ENCODE data around the gene ZDHHC14.

DNA sequence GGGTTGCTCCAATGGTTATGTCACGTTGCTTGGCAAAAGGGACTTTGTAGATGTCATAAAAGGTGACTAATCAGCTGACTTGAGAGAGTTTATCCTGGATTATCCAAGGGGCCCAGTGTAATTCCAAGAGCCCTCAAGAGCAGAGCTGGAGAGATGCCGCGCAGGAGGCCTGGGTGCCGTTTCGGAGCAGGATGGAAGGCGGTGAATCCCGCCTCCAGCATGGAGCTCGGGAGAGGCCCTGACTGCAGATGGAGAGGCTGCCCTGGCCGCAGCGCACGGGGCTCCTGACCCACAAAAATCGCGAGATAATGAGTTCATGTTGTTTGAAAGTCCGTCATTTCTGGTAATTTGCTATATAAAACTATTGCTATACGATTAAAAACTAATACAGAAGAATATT, 219.8 kb downstream of the ZDHHC14 start:
- TF ChIP-seq, protein P1, sequence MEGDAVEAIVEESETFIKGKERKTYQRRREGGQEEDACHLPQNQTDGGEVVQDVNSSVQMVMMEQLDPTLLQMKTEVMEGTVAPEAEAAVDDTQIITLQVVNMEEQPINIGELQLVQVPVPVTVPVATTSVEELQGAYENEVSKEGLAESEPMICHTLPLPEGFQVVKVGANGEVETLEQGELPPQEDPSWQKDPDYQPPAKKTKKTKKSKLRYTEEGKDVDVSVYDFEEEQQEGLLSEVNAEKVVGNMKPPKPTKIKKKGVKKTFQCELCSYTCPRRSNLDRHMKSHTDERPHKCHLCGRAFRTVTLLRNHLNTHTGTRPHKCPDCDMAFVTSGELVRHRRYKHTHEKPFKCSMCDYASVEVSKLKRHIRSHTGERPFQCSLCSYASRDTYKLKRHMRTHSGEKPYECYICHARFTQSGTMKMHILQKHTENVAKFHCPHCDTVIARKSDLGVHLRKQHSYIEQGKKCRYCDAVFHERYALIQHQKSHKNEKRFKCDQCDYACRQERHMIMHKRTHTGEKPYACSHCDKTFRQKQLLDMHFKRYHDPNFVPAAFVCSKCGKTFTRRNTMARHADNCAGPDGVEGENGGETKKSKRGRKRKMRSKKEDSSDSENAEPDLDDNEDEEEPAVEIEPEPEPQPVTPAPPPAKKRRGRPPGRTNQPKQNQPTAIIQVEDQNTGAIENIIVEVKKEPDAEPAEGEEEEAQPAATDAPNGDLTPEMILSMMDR (IDR thresholded peaks at IDR 0.05), result no peak
- TF ChIP-seq, protein P2, sequence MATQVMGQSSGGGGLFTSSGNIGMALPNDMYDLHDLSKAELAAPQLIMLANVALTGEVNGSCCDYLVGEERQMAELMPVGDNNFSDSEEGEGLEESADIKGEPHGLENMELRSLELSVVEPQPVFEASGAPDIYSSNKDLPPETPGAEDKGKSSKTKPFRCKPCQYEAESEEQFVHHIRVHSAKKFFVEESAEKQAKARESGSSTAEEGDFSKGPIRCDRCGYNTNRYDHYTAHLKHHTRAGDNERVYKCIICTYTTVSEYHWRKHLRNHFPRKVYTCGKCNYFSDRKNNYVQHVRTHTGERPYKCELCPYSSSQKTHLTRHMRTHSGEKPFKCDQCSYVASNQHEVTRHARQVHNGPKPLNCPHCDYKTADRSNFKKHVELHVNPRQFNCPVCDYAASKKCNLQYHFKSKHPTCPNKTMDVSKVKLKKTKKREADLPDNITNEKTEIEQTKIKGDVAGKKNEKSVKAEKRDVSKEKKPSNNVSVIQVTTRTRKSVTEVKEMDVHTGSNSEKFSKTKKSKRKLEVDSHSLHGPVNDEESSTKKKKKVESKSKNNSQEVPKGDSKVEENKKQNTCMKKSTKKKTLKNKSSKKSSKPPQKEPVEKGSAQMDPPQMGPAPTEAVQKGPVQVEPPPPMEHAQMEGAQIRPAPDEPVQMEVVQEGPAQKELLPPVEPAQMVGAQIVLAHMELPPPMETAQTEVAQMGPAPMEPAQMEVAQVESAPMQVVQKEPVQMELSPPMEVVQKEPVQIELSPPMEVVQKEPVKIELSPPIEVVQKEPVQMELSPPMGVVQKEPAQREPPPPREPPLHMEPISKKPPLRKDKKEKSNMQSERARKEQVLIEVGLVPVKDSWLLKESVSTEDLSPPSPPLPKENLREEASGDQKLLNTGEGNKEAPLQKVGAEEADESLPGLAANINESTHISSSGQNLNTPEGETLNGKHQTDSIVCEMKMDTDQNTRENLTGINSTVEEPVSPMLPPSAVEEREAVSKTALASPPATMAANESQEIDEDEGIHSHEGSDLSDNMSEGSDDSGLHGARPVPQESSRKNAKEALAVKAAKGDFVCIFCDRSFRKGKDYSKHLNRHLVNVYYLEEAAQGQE (IDR thresholded peaks at IDR 0.05), result no peak
- no peak for TF ChIP-seq GATA3 (IDR thresholded peaks at IDR 0.05; ENCODE audit: borderline replicate concordance)
- TF ChIP-seq, protein P3, sequence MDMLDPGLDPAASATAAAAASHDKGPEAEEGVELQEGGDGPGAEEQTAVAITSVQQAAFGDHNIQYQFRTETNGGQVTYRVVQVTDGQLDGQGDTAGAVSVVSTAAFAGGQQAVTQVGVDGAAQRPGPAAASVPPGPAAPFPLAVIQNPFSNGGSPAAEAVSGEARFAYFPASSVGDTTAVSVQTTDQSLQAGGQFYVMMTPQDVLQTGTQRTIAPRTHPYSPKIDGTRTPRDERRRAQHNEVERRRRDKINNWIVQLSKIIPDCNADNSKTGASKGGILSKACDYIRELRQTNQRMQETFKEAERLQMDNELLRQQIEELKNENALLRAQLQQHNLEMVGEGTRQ (IDR thresholded peaks at IDR 0.05), result no peak

Data from A549 (cell line).